Fibroblast of pulmonary artery (primary cell): ENCODE measurements around the gene SHROOM3.

Source experiments
- DNase-seq: peaks from one replicate; pipeline ENCODE4 v3.0.0-alpha.2; 2010; ENCODE audit warnings: low read depth
- H3K4me3 ChIP-seq: replicated peaks from 2 replicates; pipeline ENCODE4 v1.5.1; 2011; ENCODE audit warnings: low read depth, mild to moderate bottlenecking, control low read depth, low read length, moderate library complexity
- TF ChIP-seq, protein P1 (sequence below): IDR thresholded peaks from 2 replicates; pipeline ENCODE4 v1.5.1; 2011; ENCODE audit warnings: mild to moderate bottlenecking, control low read depth, low read length, inconsistent platforms; ENCODE audit errors: missing control alignments

The SHROOM3 gene

DNA sequence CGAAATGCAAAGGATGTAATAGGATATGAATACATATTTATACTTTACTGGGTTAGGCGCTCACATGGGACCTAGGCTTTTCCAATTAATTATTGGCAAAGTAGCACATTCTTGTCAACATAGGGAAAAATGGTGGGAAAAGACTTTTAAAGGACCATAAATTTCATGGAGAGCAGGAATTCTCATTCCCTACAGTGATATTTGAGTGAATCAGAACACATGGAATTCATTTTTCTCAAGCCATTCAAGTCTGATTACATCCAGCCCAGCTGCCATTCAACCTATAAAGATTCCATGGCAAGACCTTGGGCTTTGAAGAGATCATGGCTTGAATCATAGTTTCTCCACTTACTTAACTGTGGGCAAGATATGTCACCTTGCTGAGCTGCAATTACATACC is 312.5 kb downstream of the SHROOM3 start:
- H3K4me3 ChIP-seq, result no peak overlapping the region
- TF ChIP-seq, protein P1, sequence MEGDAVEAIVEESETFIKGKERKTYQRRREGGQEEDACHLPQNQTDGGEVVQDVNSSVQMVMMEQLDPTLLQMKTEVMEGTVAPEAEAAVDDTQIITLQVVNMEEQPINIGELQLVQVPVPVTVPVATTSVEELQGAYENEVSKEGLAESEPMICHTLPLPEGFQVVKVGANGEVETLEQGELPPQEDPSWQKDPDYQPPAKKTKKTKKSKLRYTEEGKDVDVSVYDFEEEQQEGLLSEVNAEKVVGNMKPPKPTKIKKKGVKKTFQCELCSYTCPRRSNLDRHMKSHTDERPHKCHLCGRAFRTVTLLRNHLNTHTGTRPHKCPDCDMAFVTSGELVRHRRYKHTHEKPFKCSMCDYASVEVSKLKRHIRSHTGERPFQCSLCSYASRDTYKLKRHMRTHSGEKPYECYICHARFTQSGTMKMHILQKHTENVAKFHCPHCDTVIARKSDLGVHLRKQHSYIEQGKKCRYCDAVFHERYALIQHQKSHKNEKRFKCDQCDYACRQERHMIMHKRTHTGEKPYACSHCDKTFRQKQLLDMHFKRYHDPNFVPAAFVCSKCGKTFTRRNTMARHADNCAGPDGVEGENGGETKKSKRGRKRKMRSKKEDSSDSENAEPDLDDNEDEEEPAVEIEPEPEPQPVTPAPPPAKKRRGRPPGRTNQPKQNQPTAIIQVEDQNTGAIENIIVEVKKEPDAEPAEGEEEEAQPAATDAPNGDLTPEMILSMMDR, result no peak
- no peak for DNase-seq

DNA sequence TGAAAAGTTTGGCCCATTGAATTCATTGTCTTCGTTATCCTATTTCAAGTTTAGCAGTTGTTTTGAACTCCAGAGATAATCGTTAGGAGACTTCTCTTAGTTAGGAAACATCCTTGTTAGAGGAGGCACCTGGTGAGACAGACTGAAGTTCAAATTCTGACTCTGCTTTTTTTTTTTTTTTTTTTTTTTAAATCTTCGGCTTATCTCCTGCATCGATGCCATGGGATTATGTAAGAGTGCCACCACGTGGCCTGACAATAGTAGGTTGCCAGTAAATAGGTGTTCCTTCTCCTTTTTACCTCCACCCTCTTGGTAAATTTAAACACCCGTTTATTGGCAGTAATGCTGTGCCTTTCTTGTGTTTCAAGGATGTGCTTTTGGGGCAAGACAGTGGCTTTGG is 313.6 kb downstream of the SHROOM3 start:
- H3K4me3 ChIP-seq, result no peak overlapping the region
- DNase-seq, result peak; percentile 51
- TF ChIP-seq, protein P1, result peak; percentile 14

GRCh38 chr4:76749355-76749754 is 314.3 kb downstream of the SHROOM3 start:
- TF ChIP-seq, protein P1, result no peak
- no peak for DNase-seq

DNA sequence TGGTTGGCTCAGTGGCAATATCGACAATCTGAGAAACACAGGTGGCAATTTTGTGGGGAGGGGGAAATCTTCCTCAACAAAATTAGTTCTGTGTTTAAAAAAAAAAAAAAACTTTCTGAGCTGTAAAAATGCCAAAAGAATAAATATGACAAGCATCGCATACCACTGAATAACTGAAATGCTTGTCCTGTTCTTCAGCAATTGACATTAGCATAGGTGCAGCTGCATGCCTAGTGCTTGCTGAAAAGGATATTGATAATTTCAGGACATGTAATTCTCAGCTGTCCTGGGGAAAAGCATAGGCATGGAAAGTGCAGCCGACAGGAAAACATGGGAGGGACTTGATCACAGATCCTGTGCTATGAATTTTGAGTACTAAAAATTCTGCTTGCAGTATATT is 315.7 kb downstream of the SHROOM3 start:
- DNase-seq, result no peak
- TF ChIP-seq, protein P1, result no peak
- no peak overlapping the region for H3K4me3 ChIP-seq

More at GRCh38 chr4:76749355-76749754, 314.3 kb downstream of the SHROOM3 start:
- H3K4me3 ChIP-seq, result no peak overlapping the region

DNA sequence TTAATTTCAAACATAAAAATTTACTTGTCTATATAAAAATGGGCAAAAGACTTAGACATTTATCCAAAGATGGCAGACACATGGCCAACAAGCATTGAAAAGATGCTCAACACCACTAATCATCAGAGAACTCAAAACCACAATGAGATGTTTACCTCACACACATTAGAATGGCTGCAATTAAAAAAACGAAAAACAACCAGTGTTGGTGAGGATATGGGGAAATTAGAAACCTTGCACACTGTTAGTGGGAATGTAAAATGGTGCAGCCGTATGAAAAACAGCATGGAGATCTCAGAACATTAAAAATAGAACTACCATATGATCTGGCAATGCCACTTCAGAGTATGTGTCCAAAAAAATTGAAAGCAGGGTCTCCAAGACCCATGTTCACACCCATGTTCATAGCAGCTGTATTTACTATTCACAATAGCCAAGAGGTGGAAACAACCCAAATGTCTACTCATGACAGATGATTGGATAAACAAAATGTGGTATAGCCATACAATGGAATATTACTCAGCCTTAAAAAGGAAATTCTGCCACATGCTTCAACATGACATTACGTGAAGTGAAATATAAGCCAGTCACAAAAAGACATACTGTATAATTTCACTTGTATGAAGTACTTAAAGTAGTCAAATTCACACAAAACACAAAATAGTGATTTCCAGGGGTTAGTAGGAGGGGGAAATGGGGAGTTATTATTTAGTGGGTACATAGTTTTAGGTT is 316.7 kb downstream of the SHROOM3 start:
- TF ChIP-seq, protein P1, result no peak
- no peak overlapping the region for H3K4me3 ChIP-seq

GRCh38 chr4:76752861-76753501 is 318.0 kb downstream of the SHROOM3 start:
- peak; percentile 94 for DNase-seq

More for the DNA sequence above, 316.7 kb downstream of the SHROOM3 start:
- no peak for DNase-seq

More at GRCh38 chr4:76752861-76753501, 318.0 kb downstream of the SHROOM3 start:
- H3K4me3 ChIP-seq, result peak overlapping the region; percentile 29
- TF ChIP-seq, protein P1, result no peak
